GM18517 (cell line): ENCODE data around the gene MYO5C.

Experiments
- ATAC-seq: cut with Tn5 transposase; IDR thresholded peaks from one replicate; pipeline ENCODE4 v1.9.1; 2021; ENCODE audit warnings: mild to moderate bottlenecking, moderate library complexity; ENCODE audit not compliant: unreplicated experiment

MYO5C gene

DNA sequence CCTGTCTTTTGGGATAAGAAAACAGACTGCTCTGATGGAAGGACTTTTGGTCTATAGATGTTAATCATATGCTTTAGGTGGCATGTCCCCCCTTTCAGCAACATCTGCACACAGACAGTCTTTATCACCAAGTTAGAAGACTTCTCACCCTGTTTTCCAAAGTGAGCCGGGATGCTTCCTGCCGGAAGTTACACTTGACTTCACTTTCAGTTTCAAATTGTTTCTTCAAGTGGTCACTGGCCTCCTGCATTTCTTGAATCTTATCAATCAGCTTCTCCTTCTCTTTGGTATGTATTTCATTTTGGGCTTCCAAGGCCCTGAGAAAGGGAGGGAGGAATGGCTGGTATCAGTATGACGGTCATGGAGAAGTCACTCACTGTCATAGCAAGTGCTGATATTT, 77.2 kb downstream of the MYO5C start:
- no peak for ATAC-seq

DNA sequence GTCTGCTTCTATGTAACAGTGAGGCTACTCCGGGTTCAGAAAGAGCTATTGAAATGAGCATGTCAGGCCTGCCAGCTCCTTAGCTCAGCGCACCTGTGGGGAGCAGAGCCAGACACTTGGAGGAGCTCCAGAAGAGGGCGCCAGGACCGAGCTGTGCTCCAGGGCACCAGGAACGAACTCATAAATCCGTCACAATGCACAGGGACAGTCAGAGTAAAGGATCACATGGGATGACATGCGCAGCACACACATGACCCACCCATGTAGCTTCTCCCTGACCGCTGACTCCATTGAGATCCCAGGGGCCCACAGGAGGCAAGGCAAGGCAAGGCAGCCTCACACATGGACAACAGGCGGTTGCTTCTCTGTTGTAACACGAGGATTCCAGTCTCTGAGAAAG, 78.4 kb downstream of the MYO5C start:
- no peak for ATAC-seq

DNA sequence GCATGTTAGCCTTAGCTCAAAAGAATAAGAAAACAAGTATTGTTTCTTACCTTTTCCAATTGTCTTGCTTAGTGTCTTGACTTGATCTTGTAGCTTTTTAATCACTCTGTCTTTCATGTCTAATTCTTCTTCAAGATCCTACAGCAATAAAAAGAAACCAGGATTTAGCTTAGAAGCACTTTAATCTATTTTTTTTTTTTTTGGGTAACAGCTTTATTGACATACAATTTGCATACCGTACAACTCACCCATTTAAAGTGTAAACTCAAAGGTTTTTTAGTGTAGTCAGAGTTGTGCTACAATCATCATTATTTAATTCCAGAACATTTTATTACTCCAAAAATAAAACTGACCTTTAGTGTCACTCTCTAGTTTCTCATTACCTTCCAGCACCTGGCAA, 81.1 kb downstream of the MYO5C start:
- ATAC-seq = no peak

DNA sequence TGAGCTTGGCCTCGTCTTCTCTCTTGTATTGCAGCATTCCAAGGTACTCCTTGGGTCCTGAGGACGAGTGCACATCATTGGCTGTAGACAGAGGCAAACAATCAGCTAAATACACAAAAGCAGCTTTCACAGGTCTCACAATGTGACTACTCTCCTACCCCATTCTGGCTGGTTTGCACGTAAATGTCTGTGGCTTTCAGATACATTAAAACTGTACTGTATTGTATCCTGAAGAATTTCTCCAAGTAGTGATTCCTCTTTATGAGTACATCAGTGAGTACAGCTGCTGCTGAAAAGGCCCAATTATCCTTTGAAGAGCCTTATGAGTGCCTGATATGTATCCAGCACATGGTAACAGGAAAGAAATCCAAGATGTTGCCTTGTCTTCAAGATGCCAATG, 82.4 kb downstream of the MYO5C start:
- ATAC-seq = no peak

DNA sequence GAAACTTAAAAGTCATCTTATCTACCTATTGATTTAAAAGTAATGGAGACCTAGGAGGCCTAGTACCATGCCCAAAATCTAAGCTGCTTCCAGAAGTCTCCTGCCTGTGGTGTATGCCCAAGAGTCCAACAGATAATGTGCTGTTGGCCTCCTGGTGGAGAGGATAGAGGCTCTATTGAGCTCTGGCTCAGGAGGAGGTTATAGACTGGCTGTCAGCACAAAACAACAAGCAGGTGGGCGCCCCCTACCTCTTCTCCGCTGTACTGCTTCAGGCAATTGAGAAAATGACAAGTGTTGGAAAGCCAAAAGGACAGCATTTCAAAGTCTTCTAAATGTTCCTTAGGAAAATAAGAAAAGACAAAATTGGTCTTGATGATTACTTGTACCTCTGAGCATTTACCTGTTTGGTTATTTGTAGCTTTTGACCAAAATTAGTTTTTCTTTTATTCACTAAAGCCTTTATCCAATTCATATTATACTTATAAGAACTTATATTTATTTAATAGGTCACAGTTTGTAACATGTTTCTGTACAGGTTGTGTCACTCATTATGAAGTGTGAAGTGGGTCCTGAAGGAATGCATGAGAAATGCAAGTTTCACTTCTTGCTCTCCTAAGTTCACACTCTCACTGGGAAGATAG, 87.2 kb downstream of the MYO5C start:
- no peak for ATAC-seq

DNA sequence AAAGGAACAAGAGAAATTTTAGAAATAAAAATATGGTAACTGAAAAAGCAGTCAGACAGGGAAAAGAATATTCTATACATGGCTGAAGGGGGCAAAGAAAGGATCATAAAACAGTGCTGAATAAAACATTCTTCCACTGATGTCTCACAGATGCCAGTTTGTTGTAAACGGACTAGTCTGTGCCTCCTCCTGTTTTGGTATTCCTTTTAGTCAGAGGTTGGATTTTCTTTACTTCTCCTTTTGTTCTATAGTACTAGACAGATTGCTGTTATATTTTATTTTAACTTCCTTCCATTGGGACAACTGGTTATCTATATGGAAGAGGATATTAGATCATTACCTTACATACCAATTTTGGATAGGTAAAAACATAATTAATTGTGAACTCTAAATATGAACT, 88.4 kb downstream of the MYO5C start:
- ATAC-seq = no peak

DNA sequence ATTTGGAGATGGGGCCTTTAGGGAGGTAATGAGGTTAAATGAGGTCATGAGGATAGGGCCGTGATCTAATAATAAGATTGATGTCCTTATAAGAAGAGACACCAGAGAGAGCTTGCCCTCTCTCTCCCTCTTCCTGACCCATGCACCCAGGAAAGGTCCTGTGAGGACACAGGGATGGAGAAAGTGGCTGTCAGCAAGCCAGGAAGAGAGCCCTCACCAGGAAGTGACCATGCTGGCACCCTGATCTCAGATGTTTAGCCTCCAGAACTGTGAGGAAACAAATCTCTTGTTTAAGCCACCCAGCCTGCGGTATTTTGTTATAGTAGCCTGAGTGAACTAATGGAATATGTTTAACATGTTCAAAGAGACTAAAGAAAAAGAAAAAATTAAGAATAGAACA, 89.2 kb downstream of the MYO5C start:
- ATAC-seq = no peak

DNA sequence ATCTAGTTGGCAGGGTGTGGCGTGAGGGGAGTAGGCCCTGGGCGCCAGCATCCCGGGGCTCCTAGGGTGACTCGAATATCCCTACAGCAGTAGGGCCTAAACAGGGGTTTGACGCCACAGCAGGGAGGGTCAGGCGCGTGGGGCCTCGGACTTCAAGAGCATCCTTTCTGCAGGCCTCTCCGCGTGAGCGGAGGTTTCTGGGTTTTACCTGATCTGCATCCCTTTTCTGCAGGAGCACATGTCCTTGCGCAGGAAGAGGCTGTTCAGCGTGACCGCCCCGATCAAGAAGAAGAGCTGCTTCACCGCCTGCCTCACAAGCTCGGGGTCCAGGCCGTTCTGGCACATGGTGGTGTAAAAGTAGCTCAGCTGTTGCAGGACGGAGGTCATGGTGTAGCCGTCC, 90.9 kb downstream of the MYO5C start:
- no peak for ATAC-seq

DNA sequence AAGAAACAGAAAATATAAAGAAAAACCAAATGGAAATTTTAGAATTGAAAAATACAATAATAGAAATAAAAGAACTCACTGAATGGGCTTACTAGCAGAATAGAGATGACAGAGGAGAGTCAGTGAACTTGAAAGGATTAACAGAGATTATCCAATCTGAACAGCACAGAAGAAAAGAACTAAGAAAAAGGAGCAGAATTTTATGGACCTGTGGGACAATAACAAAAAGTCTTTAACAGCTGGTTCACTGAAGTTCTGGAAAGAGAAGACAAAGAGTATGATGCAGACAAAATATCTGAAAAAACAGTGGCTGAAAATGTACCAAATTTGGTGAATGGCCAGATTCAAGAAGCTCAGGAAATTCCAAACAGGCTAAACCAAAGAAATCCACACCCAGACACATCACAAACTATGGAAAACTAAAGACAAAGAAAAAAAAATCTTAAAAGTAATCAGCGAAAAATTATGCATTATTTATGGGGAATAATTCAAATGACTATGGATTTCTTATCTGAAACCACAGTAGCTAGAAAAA, 94.7 kb downstream of the MYO5C start:
- ATAC-seq = no peak

DNA sequence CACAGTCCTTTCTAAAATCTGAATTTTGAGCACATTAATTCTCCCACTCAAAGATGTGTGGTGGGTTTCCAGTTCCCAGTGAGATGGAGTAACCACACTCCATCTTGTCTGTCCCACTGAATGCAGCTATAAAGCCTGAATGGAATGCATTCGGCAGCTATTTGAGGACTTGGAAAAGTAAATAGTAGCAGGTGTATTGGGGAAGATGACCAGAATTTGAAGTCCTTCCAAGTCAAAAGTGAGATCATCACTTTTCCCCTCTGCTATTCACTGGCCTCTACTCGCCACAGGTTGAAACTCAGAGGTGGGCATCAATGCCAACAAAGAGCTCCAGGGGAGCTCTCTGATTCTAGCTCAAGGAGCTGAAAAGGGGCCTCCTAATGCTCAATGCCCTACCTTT, 96.3 kb downstream of the MYO5C start:
- ATAC-seq = no peak

DNA sequence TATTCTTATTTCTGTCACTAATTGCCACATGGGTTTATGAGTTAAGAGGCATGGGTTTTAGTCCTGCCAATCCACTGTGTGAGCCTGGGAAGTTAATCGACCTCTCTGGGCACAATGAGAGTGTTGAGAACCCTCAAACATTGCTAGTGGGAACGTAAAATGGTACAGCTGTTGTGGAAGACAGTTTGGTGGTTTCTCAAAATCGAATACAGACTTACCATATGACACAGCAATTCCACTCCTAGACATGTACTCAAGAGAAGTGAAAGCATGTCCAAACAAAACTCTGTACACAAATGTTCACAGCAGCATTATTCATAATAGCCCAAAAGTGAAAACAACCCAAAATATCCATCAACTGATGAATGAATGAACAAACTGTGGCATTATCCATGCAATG, 98.7 kb downstream of the MYO5C start:
- ATAC-seq = no peak

DNA sequence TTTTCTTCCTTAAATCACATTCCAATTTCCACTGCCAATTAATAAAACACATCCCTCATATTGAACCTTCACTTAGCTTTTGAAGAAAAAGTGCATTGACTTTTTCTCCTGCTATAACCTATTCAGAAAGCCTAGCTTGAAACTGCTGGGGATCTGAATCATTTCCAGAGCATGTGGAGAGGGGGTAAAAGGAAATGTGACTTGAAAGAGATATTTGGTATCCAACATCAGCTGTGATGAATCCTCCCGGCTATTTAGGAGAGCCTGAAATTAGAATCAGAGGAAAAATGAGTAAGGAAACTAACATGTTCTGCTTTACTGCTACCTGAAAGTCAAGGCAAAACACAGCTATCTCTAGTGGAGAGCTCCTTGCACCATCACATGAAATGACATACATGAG, 101.8 kb downstream of the MYO5C start:
- no peak for ATAC-seq

DNA sequence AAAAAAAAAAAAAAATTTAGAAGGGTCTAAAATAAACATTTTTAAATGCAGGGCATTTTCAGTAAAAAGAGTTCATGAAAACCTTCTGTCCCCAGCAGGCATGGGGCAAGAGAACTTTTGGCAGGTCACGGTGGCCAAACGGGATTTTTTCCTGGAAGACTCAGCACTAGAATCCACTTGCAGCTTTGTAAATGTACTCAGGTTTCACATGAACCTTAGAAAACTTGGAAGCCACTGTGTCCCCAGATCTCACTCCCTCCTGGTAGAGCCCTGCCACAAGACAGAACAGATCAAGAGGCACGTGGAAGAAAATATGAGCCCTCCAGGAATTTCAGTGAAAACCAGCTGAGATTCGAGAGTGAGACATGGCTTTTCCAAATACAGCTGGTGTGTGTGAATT, 102.3 kb downstream of the MYO5C start:
- no peak for ATAC-seq

DNA sequence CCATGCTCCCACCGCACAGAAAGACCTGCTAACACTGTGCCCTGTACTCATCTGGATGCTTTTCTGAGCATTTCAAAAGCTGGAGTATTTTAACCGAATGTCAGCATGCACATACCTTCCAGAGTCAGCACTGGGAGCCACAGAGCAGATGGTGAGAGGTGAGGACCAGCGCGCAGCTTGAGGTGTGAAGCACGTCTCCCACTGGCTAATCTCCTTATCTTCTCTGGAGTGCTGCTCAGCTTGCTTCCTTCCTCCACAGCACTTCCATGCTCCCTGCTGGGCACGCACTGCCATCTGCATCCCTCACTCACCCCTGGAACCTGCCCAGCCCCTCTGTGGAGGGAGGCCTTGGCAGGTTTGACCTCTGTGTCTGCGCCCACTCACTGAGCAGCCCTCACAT, 104.4 kb downstream of the MYO5C start, which contains the start of gene GNB5:
Gene GNB5, minus strand, starts transcription at position 186 of the 400 bp plus-strand sequence. CDS start 6,716 bp downstream, outside the sequence.
- ATAC-seq = no peak

DNA sequence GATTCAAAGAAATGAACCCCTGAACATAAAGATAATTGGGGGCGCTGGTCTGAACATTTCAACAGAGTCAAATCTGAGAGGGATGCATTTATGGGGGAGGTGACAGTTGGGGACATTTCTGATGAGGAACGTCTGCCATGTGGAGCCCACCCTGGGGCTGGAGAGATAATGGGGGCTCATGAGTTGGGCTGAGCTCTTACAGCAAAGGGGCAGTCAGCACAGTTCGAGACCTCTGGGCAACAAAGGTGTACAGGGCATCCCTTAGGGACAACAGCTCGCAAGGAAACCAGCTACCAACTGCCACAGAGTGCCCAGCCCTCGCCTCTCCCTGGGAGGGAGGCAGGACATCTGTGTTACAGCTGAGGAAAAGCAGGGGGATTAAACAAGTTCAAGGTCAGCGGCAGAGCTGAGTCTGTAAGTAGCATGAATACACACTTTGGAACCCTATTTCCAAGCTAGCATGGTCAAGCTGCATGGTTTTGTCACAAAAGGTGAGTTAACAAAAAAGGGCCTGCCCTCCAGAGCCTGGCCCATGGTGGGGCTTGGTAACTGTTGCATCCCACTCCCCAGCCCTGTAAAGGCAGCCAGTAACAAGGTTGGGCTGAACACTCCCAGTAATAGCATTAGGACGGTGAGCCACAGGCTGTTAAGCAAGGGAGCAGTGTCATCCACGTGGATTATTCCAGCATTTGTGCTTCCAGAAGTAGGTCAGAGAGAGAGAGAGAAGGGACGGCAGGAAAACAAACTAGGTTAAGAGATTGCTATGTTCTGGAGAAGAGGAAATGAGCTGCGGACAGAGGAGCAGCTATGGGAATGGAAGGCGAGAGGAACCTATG, 108.7 kb downstream of the MYO5C start:
- ATAC-seq = no peak

DNA sequence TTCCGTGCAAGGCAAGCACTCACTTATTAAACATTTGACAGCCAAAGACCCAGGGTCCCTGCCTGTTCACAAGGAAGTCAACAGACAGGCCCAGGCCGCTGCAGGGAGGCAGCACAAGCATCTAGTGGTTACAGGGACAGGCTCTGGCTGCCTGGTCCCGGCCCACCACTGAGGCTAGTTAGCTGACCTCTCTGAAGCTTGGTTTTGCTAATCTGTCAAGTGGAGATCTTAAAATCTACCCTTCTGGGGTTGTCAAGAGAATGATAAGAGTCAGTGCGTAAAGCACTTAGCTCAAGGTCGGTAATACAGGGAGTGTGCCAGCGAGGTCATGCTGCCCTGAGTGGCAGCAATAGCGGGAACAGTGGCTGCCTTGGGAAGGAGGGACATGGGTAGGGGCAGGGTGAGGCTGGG, 110.4 kb downstream of the MYO5C start:
- no peak for ATAC-seq

DNA sequence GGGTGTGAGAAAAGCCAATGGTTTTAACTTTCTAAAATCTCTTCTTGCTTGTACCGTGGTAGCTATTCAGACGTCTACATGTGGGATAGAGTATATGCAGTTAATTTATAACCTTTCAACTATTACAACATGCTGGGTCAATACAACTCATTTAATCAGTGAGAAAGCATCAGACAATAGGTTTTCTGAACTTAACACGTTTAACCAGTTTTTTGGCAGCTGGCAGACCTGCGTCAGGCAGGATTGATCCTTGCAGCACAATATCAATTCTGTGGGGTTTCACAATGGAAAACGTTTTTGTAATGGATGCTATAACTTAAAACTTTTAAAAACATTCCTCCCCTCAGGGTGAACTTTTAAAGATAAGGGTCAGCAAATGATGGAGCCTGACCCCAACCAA, 110.9 kb downstream of the MYO5C start:
- ATAC-seq = no peak

DNA sequence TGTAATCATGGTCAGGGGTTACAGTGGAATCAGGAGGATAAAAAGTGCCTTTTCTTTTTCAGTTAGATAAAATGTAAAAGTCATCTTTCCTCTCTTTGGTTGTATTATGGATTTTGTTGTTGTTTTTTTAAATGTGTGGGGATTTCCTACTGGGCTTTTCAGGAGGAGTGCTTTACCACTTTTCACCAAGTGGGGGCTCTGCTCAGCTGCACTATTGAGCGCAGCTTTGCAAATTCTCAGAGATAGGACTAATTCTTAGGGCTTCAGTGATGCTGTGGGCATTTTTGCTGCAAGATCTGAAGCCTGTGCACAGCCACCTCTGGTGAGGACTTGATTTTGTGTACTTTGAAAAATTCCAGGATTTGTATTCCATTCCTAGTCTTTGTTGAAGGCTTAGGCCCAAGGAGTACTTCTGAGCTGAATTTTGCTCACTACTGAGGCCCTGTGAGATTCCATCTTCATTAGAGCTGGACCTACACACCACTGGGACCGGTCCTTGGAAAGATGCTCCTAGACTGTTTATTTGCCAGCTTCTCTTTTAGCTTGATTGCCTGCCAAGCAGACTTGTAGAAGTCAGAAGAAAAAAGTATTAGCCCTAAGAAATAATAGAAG, 111.9 kb downstream of the MYO5C start:
- ATAC-seq = no peak

DNA sequence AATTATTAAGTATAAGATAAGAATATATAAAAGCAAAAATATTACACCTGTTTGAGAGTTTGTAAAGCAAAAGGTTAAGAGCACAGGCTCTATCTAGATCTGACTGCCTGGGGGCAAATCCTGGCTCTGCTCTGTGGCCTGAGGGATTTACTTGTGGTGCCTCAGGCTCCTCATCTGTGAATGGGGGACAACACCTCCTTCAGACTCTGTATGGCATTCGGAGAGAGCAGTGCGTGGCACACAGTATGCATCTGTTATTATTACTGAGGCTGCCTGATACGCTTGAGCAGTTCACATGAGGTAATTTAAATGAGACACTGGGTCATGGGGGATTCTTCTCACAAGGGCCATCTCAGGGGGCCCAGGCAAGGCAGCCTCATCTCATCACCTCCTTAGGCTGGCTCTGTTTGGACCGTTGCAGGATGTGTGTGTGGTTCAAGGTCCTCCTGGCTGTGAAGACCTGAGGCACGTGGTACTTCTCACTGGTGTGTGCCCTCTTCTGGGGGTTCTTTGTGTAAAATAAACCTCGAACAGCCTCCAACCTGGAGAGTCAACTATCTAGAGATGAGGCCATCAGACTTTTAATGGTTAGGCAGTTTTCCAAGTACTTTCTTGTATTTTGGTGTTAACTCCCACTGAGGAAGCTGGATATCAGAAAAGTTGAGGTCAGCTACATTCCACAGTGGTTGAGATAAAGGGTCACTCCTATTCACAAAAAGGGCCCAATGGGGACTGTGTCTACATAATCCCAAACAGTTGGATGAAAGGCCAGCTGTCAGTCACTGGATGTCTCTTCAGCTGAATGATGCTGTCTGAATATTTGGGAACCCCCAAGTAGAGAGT, 113.4 kb downstream of the MYO5C start:
- no peak for ATAC-seq

DNA sequence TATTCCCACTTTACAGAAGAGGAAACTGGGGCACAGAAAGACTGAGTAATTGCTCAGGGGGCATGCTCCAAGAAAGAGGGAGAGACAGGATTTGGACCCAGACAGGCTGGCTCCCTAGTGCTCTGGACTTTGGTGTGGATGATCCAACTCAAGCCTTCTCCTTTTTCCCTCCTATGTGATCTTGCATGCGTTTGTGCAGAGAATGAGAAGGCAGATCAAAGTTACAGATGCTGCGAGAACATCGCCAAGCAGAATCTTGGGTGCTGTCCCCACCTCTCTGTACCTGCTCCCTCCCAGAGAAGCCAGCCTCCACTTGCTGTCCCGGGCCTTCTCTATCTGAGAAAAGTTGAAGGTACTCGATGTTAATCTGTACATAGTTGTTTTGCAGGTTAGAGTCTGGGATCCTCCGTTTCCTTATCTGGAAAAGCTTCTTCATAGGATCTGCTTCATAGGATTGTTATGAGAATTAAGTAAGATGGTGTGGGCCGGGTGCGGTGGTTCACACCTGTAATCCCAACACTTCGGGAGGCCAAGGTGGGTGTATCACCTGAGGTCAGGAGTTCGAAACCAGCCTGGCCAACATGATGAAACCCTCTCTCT, 114.7 kb downstream of the MYO5C start:
- no peak for ATAC-seq
